ENCODE results near the gene SFXN5.

DNA sequence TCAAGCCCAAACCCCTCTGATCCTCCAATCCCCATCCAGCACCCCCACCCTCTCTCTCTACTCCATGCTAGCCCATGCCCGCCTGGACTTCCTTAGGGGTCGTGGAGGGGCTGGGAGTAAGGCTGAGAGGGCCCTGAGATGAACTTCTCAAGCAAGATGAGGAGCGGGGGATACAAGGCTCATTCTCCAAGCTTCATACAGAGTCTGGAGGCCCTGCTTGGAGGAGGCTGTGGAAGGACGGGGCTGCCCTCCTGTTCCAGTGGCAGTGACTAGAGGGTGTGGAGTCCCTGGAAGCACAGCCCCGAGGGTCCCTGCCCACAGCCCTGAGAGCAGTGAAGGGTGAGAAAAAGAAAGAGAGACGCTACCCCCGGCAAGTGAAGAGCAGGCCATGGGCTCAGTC is 108.6 kb downstream of the SFXN5 start:
- TF ChIP-seq EZH2phosphoT487 (IDR thresholded peaks at IDR 0.05; ENCODE audit: borderline replicate concordance, low read length) = no peak
- TF ChIP-seq, protein P1, sequence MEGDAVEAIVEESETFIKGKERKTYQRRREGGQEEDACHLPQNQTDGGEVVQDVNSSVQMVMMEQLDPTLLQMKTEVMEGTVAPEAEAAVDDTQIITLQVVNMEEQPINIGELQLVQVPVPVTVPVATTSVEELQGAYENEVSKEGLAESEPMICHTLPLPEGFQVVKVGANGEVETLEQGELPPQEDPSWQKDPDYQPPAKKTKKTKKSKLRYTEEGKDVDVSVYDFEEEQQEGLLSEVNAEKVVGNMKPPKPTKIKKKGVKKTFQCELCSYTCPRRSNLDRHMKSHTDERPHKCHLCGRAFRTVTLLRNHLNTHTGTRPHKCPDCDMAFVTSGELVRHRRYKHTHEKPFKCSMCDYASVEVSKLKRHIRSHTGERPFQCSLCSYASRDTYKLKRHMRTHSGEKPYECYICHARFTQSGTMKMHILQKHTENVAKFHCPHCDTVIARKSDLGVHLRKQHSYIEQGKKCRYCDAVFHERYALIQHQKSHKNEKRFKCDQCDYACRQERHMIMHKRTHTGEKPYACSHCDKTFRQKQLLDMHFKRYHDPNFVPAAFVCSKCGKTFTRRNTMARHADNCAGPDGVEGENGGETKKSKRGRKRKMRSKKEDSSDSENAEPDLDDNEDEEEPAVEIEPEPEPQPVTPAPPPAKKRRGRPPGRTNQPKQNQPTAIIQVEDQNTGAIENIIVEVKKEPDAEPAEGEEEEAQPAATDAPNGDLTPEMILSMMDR (conservative IDR thresholded peaks at IDR 0.05; ENCODE audit: low read depth, low read length) = no peak
